Mucosa of descending colon (tissue), 3 donors: ENCODE results near the gene SLC16A12. TPM values are rescaled to one million over a fixed set of nuclear protein-coding genes. Genes with fewer than 3 reads are reported as not detected.

Experiments used
- ATAC-seq: fragments of 200-7000 bp; cut with Tn5 transposase; one replicate; pipeline ENCODE4 v1.9.1; 2020; ENCODE audit warnings: mild to moderate bottlenecking, moderate library complexity
- DNase-seq, 3 donors: peaks; one replicate each; pipeline ENCODE4 v3.0.0-alpha.2; 2020
- H3K36me3 ChIP-seq: fragments of 200-600 bp; one replicate; pipeline ENCODE4 v1.8.0; 2021; ENCODE audit warnings: low read depth, mild to moderate bottlenecking
- H3K4me1 ChIP-seq: fragments of 200-600 bp; one replicate; pipeline ENCODE4 v1.8.0; 2021; ENCODE audit warnings: low read depth, mild to moderate bottlenecking
- H3K4me3 ChIP-seq: fragments of 200-600 bp; one replicate; pipeline ENCODE4 v1.8.0; 2021; ENCODE audit warnings: mild to moderate bottlenecking
- H3K9me3 ChIP-seq: fragments of 200-600 bp; one replicate; pipeline ENCODE4 v1.8.0; 2021; ENCODE audit warnings: mild to moderate bottlenecking
- CTCF ChIP-seq: fragments of 200-600 bp; IDR thresholded peaks from one replicate; pipeline ENCODE4 v1.8.0; 2022; ENCODE audit warnings: antibody characterized with exemption, mild to moderate bottlenecking
- intact Hi-C, 2 donors: fragments of 100-400 bp; cut with DNase I in 1 of 2; cut with micrococcal nuclease in 1 of 2; formaldehyde crosslinking; loops; one replicate each; pipeline versions ENCODE4 v1.11.0 to v1.11.1; 2022; cut with DNase I, micrococcal nuclease
- total RNA-seq, 3 donors: library from RNA; stranded (reverse); fragmentation: NEBNext Ultra II Directional in 2 of 3; extraction: Animal tissue kit (Norgen Biotek cat#: 25700) in 2 of 3; gene quantifications; one replicate each; pipeline versions ENCODE4 v1.2.1 to v1.2.4, GENCODE V29; 2021 to 2023
- donor health status: DM: no; HTN: no; CAD: no; lungs with moderate emphysema.
- donor health status: DM: no; HTN: no; CAD: no.
- donor health status: DM: no; HTN: yes; CAD: no.

Gene SLC16A12
- total RNA-seq, 3 donors from 2014 or later: 0.12 to 0.47 (median 0.23) TPM

- no peak overlapping the region for H3K4me3 ChIP-seq
- peak; percentile 34 for ATAC-seq
- intact Hi-C loops: no loop called here
These were observed 131.0 kb downstream of the SLC16A12 start for GRCh38 chr10:89404104-89405047.

GRCh38 chr10:89403043-89403442 lies 132.4 kb downstream of the SLC16A12 start:
- Histone ChIP-seq H3K4me1 (peaks cover 7% of the 10 kb centered on the region), H3K36me3 (no peaks in the 10 kb centered on the region), H3K9me3 (no peaks in the 10 kb centered on the region), H3K4me3 (no peak overlapping the region)
- DNase-seq (no peak), ATAC-seq (no peak)
- no peak for TF ChIP-seq CTCF
- intact Hi-C loops: no loop called here

More at GRCh38 chr10:89404104-89405047, 131.0 kb downstream of the SLC16A12 start:
- TF ChIP-seq CTCF: no peak
- DNase-seq: no peak
- no peaks in the 10 kb centered on the region for H3K9me3 ChIP-seq
- H3K36me3 ChIP-seq: no peaks in the 10 kb centered on the region
- no peaks in the 10 kb centered on the region for H3K4me1 ChIP-seq

- no peaks in the 10 kb centered on the region for H3K36me3 ChIP-seq
- no peaks in the 10 kb centered on the region for H3K9me3 ChIP-seq
- peaks cover 7% of the 10 kb centered on the region for H3K4me1 ChIP-seq
- no peak for TF ChIP-seq CTCF
- no peak overlapping the region for H3K4me3 ChIP-seq
- intact Hi-C loops: no loop called here
- no peak for DNase-seq
- no peak for ATAC-seq
These were observed 135.4 kb downstream of the SLC16A12 start for GRCh38 chr10:89399956-89400355.

- H3K4me1 ChIP-seq: peaks cover 17% of the 10 kb centered on the region
- ATAC-seq (no peak), DNase-seq (no peak)
- H3K36me3 ChIP-seq: no peaks in the 10 kb centered on the region
- TF ChIP-seq CTCF: no peak
- no peak overlapping the region for H3K4me3 ChIP-seq
- intact Hi-C loops: no loop called here
- H3K9me3 ChIP-seq: no peaks in the 10 kb centered on the region
These were observed 137.2 kb downstream of the SLC16A12 start for GRCh38 chr10:89398003-89398749.

- no peak for TF ChIP-seq CTCF
- DNase-seq: no peak
- H3K4me3 ChIP-seq: no peak overlapping the region
- no peaks in the 10 kb centered on the region for H3K36me3 ChIP-seq
- ATAC-seq: no peak
- intact Hi-C loops: no loop called here
- no peaks in the 10 kb centered on the region for H3K9me3 ChIP-seq
- H3K4me1 ChIP-seq: peaks cover 26% of the 10 kb centered on the region
These were observed 140.3 kb downstream of the SLC16A12 start for GRCh38 chr10:89395141-89395540.
